Suppressor macrophage treated with lipopolysaccharide for 1 hour (primary cell): ENCODE measurements around the gene TRMT1L.
"Not testable (repeated sequence)": the region's sequence is repeated elsewhere in the genome, so short reads cannot be mapped to it uniquely, and the experiment has no call there.

Experiments used
- DNase-seq, 3 donors: peaks; one replicate each; pipeline ENCODE4 v3.0.0-alpha.2; 2020 to 2022

Gene TRMT1L

GRCh38 chr1:185156854-185157598 is at the start of gene TRMT1L, which contains the start of gene SWT1:
TRMT1L (minus strand) TSS chr1:185156953; CDS start chr1:185156712, 241 bp downstream.
SWT1 (plus strand) TSS chr1:185157167; CDS start chr1:185160842, 3,675 bp downstream.
- peak; percentile 99 for DNase-seq

- DNase-seq, result no peak
These were observed 44.1 kb upstream of the TRMT1L start for GRCh38 chr1:185200889-185201288.

GRCh38 chr1:185198712-185199111 is 42.0 kb upstream of the TRMT1L start:
- not testable (repeated sequence) for DNase-seq

GRCh38 chr1:185193756-185194155 is 37.0 kb upstream of the TRMT1L start:
- no peak for DNase-seq

- peak; percentile 70 to 77 (median 72) for DNase-seq
These were observed 13.6 kb upstream of the TRMT1L start for GRCh38 chr1:185170291-185170848.

- no peak for DNase-seq
These were observed 9.4 kb upstream of the TRMT1L start for GRCh38 chr1:185166106-185166505.

- DNase-seq, result no peak
These were observed 5.7 kb upstream of the TRMT1L start for GRCh38 chr1:185162491-185162890.

- peak; percentile 67 to 94 (median 87) for DNase-seq
These were observed 3.2 kb upstream of the TRMT1L start for GRCh38 chr1:185159966-185160365.

- DNase-seq, result peak in 1 of 3 donors; percentile 13
These were observed 2.0 kb upstream of the TRMT1L start for GRCh38 chr1:185158800-185159199.

GRCh38 chr1:185157599-185158412 is 1.1 kb upstream of the TRMT1L start:
- peak; percentile 20 to 28 (median 27) for DNase-seq

GRCh38 chr1:185156288-185156853 is 382 bp downstream of the TRMT1L start:
- DNase-seq, result peak; percentile 21 to 41 (median 32)

- DNase-seq, result peak; percentile 58 to 83 (median 71)
These were observed 1.0 kb downstream of the TRMT1L start for GRCh38 chr1:185155600-185156287.

GRCh38 chr1:185154912-185155513 is 1.7 kb downstream of the TRMT1L start:
- DNase-seq, result no peak

GRCh38 chr1:185152187-185152767 is 4.5 kb downstream of the TRMT1L start:
- DNase-seq, result no peak

- no peak for DNase-seq
These were observed 5.5 kb downstream of the TRMT1L start for GRCh38 chr1:185151215-185151614.

GRCh38 chr1:185144233-185144632 is 12.5 kb downstream of the TRMT1L start:
- no peak for DNase-seq

GRCh38 chr1:185139246-185139645 is 17.5 kb downstream of the TRMT1L start:
- no peak for DNase-seq

- no peak for DNase-seq
These were observed 18.7 kb downstream of the TRMT1L start for GRCh38 chr1:185137896-185138545.

- DNase-seq, result no peak
These were observed 24.2 kb downstream of the TRMT1L start for GRCh38 chr1:185132534-185132933.

GRCh38 chr1:185129708-185130107 is 27.0 kb downstream of the TRMT1L start:
- DNase-seq, result no peak

- no peak for DNase-seq
These were observed 44.4 kb downstream of the TRMT1L start for GRCh38 chr1:185112356-185112755.
